NCI-H1417 treated with DMSO at 0.1 percent for 48 hours (cell line): ENCODE measurements around the gene SELENBP1.
"Not testable (repeated sequence)": the region's sequence is repeated elsewhere in the genome, so short reads cannot be mapped to it uniquely, and the experiment has no call there.

Experiments used
- DNase-seq: peaks from one replicate; lab custom pipeline; 2025; lab: John Stamatoyannopoulos, UW

The SELENBP1 gene

DNA sequence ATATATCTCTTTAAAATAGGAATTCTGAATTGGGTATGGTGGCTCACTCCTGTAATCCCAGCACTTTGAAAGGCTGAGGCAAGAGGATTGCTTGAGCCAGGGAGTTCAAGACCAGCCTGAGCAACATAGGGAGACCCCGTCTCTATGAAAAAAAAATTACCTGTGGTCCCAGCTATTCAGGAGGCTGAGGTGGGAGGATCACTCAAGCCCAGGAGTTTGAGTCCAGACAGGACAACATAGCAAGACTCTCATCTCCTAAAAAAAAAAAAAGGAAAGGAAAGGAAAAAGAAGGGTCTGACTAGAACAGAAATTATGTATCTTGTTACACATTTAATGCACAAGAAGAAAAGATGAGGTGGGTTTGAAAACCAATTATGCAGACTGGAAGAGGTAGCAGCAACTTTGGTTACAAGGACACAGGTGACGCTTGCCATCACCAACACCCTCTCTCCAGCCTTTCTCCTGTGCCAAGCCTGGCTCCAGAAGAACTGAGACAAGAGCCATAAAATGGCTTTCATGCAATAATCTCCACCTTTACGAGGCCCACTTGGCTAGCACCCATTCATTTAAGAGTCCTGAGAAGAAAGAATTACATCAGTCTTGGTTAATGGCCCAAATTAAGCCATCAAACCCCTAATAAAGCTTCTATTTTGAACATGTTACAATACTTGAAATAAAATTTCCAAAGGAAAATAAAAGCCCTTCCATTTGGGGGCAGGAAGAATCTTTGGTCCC, 4.8 kb upstream of the SELENBP1 start:
- DNase-seq: no peak

DNA sequence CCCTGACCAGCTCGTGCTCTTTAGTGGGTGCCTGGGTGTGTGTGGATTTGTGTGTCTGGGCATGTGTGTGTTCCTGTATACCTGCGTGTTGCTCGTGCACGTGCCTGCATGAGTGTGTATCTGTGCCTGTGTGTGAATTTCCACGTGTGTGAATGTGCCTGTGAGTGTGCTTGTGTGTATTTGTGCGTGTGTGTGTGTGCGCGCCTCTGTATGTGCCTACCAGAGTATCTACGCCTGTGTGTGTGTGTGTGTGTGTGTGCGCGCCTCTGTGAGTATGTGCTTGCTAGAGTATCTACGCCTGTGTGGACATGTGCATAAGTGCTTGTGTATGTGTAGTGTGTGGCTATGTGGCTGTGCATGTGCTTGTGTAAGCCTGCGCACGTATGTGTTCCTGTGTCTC, 691 bp upstream of the SELENBP1 start:
- DNase-seq: no peak

DNA sequence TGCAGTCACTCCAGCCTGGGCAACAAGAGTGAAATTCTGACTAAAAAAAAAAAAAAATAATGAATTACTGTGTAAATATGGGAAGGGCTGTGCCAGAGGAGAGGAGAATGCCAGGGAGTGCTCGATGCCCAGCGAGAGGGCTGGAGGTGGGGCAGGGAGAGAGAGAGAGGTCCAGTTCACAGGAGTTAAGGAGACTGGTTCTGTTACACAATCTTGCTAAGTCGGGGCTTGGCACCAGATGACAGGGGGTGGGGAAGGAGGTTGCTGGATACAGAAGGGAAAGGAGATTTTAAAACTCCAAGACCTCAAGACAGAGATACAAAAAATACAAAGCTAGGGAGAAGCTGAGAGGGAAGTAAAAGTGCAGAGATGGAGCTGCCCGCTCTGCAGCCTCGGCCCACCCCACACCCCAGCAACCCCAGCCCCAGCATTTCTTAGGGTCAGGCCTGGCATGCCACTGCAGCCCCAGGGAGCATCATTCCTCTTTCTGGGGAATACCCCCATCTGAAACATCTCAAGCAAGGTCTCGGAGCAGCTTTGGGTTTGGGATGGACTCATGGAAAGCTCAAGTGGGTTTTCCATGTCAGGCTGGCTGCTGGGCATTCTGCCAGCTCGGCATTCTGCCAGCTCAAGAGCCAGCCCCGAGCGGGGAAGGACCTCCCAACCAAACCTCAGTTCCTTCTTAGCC, 991 bp downstream of the SELENBP1 start:
- DNase-seq: peak; percentile 30

DNA sequence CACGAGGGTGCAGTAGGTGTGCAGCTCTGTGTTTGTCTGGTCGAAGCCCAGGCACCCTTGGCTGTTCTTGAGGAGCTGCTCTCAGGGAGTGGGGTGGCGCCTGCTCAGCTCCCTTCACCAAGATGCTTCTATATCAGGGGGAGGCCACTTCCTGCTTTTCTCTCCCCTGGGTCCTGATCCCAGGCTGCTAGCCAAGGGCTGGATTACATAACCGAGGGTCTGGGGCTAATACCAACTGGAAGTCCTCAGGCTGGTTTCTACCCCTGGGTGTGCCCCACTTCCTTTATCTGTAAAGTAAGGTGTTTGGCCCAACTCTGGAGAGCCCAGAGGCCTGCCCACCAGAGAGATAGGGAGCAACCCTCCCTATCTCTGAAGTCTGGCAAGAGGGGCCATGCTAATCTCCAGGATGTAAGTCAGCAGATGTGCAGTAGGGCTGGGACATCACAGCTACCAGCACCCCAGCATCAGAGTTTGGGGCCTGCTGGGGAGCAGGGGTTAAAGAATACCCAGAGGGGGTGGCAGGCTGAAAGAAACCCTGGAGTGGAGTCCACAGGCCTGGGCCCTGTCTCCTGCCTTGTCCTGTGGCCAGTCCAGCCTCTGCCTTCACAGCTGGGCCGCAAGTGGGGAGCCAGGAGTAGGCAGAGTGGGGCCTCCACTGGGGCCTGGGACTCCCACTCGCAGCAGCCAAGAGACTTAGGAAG, 2.1 kb downstream of the SELENBP1 start:
- DNase-seq: no peak

DNA sequence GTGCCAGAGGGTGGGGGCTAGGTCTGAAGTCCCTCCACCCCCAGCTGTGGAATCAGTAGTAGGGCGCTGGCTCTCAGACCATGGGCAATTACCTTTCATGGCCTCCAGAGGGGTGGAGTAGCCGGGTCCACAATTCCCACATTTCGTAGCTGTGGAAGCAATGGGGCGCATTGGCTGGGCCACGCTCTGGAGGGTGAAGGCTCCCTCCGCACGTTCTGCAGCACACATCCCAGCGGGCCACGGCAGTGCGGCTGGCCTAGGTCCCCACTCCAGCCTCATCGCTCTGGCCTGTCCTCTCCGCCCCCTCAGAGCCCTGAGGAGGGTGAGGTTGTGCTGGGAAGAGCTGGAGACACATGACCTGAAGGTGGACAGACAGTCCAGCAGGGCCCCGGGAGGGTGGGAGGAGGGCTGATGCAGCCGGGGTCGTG, 2.9 kb downstream of the SELENBP1 start:
- no peak for DNase-seq

DNA sequence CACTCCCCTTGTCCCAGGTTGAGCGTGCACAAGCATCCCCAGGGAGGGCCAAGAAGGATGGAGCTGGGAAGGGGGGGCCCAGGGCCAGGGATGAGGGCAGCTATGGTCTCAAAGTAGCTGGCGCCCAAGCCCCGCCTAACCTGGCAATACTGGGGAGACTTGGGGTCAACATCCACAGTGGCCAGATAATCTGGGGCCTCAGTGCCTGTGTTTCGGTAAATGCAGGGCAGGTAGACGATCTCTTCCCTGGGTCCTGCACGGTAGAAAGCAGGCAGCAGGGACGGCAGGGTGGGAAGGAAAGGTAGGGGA, 3.2 kb downstream of the SELENBP1 start:
- DNase-seq: no peak

DNA sequence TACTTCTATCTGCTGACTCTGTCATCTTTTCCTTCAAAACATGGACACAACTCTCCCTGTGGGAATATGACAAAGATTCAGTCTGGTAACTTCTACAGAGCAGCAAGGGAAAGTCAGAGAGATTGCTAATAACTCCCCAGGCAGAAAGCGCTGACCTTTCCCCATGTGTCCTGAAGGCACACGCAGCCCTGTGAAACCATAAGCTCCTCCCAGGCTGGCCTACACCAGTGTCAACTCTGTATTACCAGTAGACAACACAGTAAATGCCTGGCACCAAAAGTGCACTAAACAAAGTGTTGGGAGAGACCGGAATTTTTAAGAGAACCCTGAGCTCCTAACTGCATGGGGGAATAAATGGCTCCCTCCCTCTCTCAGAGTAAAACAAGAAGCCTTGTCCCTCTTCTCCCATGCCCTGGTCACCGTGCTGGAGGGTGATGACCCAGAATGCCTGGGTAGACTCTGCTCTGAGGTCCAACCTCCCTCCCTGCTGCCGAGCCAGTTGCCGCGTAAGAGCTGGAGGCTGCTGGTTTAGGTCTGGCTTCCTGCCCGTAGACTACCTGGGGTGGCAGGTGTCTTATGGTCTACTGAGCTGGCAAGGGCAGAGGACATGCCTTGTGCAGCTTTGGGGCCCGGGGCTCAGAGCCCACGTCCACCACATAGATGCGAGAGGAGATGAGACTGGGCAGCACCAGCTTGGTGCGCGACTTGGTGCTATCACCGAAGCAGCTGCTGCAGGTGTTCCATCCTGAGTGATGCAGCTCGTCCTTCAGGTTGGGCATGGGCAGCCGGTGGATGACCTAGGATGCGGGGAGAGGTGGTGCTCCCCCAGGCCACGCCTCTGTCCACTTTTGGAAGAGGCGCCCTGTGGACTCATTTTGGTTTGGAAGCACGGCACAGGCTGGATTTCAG, 3.9 kb downstream of the SELENBP1 start:
- DNase-seq: no peak

DNA sequence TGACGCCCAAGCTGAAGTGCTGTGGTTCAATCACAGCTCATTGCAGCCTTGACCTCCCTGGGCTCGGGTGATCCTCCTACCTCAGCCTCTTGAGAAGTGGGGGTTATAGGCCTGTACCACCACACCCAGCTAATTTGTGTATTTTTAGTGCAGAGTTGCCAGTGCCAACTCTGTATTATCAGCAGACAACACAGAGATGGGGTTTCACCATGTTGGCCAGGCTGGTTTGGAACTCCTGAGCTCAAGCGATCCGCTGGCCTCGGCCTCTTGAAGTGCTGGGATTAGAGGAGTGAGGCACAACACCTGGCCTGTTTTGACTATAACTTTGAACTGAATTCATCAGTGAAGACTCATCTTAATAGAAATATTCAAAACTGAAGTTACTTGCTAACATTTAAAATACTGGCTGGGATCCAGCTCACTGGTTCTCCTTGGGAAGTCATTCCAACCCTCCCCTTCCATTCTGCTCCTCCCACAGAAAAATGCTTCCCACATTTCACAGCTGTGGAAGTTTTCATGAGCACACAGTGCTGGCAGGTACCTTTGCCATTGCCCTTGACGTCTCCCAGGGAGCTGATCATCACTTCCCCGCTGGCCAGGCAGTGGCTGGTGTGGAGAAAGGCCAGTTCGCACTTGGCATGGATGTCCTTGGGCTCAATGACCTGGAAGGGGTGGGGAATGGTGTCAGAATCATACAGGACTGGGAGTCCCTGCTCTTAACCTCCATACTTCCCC, 4.7 kb downstream of the SELENBP1 start:
- DNase-seq: no peak

DNA sequence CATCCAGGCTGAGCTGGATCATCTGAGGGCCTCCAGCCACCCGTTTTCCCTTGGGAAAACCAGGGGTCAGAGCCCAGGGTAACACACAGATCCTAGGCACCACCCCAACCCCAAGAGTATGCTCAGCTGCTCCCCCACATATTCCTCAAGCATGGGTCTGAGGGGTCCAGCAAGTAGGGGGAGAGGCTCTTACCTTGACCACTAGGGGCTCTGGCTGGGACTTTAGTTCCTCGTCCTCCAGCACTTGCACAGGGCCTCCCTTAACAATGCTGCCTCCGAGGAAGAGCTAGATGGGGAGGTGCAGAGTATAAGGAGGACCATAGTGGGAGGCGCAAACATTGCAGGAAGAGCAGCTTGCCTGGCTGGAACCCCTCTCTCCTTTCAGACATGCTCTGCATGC, 7.5 kb downstream of the SELENBP1 start:
- DNase-seq: no peak

DNA sequence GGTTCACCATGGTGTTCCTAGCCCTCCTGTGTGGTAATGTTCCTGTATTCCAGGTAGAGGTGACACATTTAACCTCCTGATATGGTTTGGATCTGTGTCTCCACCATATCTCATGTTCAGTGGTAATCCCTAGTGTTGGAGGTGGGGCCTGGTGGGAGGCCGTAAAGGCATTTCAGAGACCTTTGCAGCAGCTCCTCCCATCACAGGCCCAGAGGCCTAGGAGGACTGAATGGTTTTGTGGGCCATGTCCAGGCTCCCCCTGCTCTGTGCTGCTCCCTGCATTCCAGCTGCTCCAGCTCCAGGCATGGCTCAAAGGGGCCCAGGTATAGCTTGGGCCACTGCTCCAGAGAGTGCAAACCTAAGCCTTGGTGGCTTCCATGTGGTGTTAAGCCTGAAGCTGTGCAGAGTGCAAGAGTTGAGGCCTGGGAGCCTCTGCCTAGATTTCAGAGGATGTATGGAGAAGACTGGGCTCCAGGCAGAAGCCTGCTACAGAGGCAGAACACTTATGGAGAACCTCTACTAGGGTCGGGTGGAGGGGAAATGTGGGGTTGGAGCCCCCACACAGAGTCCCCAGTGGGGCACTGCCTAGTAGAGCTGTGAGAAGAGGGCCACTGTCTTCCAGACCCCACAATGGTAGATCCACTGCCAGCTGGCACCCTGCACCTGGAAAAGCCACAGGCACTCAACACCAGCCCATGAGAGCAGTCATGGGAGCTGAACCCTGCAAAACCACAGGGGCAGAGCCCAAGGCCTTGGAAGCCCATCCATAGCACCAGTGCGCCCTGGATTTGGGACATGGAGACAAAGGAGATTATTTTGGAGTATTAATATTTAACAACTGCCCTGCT, 10.0 kb downstream of the SELENBP1 start:
- no peak for DNase-seq

DNA sequence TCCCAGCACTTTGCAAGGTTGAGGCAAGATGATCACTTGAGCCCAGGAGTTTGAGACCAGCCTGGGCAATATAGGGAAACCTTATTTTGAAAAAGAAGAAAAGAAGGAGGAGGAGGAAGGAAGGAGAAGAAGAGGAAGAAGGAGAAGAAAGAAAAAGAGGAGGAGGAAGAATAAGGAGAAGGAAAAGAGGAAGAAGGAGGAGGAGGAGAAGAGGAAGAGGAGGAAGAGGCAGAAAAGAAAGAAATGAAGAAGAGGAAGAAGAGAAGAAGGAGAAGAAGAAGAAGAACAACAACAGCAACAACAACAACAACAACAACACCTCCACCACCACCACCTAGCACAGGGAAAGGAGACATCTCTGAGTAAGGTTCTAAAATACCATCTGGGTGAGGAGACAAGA, 10.6 kb downstream of the SELENBP1 start:
- no peak for DNase-seq

DNA sequence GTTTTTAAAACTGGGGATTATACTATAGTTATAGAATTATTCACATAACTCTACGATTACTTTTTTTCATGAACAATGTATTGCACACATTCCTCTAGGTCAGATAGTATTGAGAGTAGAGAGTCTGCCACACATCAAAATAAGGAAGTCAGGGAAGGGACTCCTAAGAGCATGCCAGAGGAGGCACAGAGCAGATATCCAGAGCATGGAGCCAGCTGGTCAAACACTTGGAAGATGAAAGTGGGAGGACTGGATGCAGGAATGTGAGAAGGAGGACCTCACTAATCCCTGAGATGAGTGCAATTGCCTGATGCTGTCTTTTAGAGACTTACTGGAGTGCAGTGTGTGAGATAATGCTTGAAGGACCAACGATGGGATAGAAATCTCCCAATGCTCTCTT, 15.8 kb downstream of the SELENBP1 start:
- DNase-seq: no peak

DNA sequence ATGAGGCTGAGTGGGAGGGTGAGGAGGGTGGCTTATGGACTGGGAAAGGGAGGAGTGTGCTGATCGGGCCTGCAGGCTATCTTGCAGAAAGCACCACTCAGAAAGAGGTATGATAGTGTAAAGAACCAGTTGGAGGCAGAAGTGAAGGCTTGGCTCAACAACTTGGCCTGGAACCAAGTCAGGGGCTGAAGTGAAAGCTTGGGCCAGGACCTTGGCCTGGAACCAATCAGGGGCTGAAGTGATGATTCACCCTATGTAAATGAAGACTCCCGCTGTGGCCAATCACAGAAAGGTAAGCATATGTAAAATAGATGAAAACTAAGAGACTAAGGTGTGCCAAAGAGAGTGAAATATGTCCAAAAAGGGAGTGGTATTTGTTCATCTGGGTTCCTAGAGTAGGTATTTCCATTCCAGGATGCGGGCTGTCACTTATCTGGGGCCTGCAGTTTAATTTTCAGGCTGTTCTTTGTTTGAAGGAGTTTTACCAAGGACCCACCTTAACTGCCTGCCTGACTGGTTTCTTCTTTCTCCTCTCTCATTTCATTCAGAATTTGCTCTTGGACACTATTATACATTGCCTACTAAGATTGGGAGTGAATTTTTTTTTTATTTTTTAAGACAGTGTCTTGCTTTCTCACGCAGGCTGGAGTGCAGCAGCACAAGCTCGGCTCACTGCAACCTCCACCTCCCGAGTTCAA, 20.3 kb downstream of the SELENBP1 start:
- no peak for DNase-seq

DNA sequence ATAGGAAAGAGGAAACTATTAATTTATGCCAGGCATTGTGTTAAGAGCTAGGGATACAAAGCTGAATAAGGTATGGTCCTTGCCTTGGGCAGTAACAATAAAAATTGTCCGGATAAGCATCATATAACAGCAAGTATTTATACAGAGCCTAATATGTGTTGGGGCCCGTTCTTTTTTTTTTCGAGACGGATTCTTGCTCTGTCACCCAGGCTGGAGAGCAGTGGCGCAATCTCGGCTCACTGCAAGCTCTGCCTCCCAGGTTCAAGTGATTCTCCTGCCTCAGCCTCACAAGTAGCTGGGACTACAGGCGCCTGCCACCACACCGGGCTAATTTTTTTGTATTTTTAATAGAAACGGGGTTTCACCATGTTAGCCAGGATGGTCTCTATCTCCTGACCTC, 22.2 kb downstream of the SELENBP1 start:
- not testable (repeated sequence) for DNase-seq

DNA sequence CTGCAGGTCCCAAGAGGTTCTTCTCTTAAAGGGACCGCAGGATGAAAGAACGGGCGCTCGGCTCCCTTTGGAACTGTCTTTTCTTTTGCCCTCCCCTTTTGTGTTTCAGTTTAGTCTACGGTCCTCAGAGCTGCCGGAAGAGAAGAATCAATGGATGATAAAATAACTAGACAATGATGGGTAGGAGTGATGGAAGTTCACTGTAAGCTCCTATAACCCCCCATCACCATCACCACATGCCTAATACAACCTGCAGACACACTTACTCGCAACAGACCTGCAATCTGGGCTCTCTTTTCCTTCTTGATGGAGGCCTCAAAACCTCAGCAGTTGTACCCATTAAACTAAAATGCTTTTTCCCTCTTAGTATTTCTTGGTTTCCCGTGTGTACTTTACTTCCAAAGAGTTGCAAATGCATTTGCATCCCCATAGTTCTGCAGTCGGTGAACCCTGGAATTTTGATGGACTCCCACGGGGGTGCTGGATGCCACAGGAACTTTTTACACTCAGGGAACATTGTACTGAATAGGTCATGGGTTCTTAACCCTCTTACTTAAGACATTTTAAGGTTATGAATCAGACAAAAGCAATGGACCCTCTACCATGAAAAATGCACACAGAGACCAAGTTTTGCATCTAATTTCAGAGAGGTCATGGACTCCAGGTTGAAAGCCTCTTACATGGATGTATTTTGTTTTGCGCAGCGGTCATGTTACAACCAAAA, 24.8 kb downstream of the SELENBP1 start:
- peak; percentile 54 for DNase-seq

DNA sequence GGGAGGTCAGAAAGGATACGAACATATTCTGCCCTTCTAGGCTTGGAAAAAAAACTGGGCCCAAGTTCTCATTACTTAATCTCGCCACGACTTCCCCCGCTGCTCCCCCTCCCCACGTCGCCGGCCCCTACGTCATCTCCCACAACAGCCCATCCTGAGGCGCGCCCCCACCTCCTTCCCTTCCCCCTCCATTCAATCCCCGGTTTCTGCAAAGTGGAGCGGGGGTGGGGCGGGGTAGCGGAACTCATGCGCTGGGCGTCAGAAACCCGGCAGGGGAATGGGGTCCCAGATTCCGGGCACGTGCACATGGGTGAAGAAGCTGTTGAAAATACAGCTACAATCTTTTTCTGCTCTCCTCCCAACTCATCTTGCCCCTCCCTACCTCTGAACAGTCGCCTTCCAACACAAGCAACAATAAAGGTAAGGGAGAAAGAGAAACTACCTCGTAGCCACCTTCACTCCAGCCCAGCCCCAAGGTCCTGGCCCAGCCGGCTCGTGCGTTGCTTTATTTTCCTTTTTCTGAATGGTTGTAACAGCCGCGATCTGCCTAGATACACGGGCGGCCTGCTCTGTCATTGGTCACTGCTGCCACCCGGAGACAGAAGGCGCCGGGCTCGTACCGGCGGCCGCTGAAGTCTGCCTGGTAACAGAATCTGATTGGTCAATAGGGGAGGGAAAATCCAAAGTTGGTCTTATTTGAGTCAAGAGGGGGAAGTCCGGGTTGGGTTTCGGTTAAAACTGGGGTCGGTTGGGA, 25.6 kb downstream of the SELENBP1 start, which contains the start of gene RFX5:
Gene RFX5 (minus strand): TSS at position 484 of the 754 bp plus-strand sequence. CDS start 932 bp downstream, outside the sequence.
- peak; percentile 81 for DNase-seq

DNA sequence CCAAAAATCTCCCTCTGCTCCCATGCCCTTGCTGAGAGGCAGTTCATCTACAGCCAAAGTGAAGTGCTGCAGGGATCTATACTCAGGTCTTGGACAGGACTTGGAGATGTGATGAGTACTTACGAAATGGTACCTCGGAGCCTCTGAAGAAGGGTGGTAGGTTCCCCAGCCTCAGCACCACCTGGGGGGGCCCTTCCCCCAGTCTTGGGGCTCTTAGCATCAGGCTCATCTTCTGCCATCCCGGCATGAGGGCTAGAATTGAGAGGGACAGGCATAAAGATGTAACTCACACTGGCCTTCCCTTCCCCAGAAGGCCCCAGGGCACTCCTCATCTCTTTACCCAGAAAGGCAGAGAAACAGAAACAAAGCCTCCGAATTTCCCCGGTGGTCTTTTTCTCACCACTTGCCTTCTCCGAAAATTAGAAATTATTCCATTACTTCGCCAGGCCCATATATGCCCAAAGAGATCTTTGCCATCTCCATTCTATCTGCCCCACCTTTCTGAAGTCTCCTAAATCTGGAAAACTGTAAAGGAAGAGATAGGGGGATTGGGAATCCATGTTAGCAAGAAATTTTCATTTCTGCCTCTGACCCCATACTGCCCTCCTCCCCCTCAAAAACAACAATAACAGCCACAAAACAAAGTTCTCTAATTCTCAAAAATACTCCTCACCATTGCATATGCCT, 26.3 kb downstream of the SELENBP1 start:
- no peak for DNase-seq

DNA sequence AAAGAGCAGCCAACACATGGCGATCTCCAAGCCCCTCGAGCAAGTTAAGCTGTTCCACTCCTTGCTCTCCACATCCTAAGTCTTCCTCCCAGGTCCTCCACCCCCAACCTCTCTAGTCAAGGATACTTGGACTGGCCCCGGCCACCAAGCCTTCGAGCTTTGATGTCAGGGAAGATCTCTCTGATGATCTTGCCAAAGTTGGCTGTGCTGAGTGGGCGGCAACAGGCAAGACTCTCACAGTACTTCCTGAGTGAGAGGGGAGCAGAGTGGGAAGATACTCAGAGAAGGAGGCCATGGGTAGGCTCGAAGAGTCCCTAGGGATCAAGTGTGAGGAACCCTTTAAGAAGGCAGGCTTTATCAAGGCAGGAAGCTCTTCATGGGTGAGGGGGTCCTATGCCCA, 28.2 kb downstream of the SELENBP1 start:
- DNase-seq: no peak
